CD1c-positive myeloid dendritic cell (primary cell): ENCODE measurements around the gene MPC2.

ENCODE experiments used
- DNase-seq: peaks from one replicate; pipeline ENCODE4 v3.0.0-alpha.2; 2016; ENCODE audit errors: extremely low spot score

MPC2 gene

DNA sequence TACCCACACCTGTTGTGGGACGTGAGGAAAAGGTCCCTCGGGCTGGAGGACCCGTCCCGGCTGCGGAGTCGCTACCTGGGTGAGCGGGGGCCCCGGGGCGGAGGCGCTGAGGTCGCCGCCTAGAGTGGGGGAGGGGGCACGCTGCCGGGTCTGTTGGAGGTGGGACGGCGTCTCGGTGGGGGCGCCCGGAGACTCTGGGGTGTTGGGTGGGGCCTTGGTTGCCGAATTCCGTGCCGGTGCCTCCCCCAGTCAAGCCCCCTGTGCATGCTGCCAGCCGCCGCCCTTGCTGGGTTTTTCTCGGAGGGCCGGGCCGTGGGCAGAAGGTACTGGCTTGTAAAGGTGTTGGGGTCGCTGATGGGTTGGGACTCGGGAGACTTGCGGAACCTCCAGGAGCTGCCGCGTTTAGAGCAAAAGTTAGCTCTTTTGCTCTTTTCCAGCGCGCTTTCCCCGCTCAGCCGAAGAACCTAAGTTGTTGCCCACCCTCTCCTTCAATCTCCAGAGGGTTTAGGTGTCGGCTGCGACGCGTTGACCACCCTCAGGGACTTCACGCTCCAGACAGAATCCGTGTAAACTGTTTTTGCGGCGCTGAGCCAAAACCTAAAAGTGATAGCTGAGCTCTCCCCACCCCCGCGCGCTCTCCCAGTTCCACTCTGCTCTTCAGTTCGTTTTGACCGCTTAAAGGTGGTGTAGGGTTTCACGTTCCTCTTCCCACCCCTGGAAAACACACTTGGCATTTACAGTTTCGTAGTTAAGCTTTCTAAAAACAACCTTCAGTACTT lies at the start of gene MPC2:
Gene MPC2 (minus strand): TSS at position 143 of the 779 bp plus-strand sequence. CDS start 1,231 bp downstream, outside the sequence.
- peak; percentile 60 for DNase-seq

DNA sequence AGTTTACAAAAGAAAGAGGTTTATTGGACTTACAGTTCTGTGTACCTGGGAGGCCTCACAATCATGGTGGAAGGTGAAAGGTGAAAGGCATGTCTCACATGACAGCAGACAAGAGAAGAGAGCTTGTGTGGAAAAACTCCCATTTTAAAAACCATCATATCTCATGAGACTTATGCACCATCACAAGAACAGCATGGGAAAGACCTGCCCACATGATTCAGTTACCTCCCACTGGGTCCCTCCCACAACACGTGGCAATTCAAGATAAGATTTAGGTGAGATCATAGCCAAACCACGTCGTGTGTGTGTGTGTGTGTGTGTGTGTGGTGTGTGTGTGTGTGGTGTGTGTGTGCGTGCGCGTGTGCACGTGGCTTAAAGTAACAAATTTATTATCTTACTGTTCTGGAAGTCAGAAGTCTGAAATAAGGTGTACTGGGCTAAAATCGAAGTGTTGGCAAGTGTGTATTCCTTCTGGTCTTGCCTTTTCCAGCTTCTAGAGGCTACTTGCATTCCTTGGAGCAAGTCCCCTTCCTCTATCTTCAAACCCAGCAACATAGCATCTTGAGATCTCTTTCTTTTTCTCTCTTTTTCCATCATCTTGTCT lies 48.1 kb upstream of the MPC2 start:
- no peak for DNase-seq

DNA sequence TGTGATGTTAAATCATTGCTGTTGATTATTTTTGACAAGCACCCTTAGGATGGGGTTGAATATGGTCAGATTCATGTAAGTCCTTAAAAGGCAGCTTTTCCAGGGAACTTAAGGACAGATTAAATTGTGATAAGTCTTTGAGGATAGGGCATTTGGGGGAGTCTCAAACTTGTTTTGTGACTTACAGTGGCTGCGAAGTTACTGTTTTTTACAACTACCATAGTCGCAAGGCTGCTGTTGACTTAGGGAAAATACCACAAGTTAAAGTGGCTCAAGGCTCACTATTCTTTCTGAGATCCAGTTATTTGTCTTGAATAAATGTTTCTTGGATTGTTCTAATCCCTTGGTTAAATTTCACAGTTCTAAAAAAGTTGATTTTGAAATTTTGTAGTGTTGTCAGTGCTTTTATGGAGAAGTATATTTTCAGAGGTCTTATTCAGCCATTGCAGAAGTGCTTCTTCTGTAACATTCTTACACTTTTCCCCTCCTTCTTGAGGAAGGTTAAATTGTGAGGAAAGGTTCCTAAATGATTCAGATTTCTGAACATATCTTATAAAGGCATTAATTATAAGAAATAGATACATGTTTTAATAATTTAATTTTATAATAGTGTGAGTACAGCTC lies 47.0 kb upstream of the MPC2 start:
- no peak for DNase-seq

DNA sequence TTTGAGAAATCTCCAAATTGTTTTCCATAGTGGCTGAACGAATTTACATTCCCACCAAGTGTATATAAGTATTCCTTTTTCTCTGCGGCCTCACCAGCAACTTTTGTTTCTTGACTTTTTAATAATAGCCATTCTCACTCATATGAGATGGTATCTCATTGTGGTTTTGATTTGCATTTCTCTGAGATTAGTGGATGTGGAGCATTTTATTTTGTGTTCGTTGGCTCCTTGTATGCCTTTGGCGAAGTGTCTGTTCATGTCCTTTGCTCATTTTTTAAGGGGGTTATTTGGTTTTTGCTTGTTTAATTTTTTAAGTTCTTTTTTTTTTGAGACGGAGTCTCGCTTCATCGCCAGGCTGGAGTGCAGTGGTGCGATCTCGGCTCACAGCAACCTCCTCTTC lies 45.1 kb upstream of the MPC2 start:
- DNase-seq, result no peak

DNA sequence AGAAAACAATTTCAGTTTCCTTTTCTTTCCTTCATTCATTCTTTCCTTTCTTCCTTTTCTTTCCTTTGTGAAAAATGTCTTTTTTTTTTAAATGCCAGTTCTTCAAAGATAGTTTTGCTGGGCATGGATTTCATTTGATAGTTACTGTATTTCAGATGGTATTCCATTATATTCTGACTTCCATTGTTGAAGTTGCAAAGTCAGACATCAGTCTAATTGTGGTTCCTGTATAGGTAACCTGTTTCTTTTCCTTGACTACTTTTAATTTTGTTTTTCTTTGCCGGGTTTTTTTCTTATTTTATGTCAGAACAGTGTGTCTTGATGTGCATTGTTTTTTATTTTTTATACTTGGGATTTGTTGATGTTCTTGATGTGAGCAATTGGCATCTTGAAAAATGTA lies 40.4 kb upstream of the MPC2 start:
- DNase-seq, result no peak

DNA sequence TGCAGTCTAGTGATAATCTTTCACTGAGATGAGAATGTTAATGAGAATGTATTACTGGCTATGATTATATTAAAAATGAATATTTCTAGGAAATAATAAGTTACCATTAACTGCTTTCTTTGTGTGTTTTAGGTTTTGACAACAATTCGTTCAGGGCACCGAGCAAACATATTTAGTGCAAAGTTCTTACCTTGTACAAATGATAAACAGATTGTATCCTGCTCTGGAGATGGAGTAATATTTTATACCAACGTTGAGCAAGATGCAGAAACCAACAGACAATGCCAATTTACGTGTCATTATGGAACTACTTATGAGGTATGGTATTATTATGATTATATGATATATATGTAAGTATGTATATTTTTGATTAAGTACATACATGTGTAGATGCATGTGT lies 37.8 kb upstream of the MPC2 start:
- no peak for DNase-seq

DNA sequence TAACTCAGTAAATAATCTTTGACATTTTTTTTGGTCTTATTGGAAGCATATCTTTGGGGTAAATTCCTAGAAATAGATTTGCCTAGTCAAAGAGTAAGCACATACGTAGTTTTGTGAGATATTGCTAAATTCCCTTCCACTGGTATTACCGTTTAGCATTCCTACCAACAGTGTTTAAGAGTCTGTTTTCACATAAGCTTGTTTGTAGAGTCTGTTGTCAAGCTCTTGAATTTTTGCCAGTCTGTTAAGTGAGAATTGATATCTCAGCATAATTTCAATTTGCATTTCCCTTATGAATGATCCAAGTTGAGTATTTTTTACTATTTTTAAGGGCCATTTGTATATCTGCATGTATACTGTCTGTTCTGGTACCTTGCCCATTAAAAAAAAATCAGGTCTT lies 37.0 kb upstream of the MPC2 start:
- DNase-seq, result no peak

DNA sequence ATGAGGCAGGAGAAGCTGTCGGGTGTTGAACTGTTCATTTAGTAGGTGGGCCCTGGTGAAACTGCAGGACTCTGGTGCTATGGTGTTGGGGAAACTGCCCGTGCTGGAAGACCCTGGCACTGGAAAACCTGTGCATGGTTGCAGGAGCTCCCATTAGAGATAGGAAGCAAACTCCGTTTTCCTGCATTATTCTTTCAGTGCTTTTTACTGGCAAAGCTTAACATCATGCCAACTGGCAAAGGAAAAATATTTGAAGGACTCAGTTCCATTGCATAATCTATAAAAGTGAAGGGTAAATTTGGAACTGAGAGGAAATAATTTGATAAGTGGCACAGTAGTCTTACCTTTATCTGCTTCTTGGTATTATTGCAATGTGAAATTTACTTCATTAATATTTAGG lies 31.7 kb upstream of the MPC2 start:
- DNase-seq, result no peak

DNA sequence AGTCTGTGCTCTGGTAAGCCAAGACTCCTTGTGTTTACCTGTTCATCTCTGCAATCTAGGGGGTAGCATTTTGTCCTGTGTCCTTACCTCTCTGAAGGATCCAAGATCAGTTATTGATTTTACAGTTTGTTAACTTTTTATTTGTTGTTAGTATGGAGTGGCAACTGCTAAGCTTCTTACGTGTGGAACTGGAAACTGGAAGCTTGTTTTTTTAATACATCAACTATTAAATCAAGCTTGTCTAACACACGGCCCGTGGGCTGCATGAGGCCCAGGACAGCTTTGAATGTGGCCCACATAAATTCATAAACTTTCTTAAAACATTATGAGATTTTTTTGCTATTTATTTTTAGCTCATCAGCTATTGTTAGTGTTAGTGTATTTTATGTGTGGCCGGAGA lies 29.2 kb upstream of the MPC2 start:
- DNase-seq, result no peak

DNA sequence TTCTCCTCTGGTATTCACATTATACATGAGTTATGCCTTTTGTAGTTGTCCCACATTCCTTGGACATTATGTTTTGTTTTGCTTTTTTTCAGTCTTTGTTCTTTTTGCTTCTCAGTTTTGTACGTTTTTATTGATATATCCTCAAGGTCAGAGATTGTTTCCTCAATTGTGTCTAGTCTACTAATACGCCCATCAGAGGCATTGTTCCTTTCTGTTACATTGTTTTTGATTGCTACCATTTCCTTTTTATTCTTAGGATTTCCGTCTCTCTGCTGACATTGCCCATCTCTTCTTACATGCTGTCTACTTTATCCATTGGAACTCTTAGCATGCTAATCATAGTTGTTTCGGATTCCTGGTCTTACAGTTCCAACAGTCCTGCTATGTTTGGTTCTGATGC lies 27.8 kb upstream of the MPC2 start:
- no peak for DNase-seq

DNA sequence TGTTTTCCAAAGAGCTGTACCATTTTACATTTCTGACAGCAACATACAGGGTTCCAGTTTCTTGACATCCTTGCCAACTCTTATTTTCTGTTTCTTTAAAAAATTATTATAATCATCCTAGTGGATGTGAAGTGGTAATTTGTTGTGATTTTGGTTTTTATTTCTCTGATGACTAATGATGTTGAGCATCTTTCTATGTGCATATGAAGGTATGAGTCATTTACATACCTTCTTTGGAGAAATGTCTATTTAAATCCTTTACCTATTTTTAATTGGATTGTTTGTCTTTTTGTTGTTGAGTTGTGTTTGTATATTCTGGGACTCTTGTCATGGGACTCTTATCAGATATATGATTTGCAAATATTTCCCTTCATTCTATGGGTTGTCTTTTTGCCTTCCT lies 20.8 kb upstream of the MPC2 start:
- DNase-seq, result no peak

DNA sequence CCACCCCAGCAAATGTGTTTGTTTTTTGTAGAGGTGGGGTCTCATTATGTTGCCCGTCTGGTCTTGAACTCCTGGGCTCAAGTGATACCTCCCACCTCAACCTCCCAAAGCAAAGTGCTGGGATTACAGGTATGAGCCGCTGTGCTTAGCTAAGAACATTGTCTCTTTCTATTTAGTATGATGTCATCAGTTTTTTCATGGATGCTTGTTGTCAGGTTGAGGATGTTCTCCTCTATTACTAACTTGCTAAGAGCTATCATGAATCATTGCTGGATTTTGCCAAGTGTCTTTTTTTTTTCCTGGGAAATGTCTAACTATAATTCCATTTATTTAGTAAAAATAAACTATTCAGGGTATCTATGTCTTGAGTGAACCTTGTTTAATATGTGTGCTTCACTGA lies 19.0 kb upstream of the MPC2 start:
- no peak for DNase-seq

DNA sequence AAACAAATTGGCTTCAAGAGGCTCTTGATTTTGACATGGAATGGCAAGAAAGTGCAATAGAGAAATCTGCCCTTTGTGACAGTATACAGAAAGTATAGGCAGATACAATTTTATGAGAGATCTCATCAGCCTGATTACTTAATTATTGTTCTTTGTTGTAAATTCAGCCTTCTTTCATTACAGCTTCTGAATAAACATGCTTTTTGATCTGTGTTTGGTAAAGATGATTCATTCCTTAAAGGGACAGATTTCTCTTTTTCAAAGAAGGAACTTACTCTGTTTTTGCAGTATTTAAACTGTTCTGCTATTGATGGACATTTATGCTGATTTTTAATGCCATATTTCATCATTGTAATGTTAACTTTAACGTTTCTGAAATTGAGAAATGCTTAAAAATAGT lies 13.7 kb upstream of the MPC2 start:
- DNase-seq, result peak; percentile 5

DNA sequence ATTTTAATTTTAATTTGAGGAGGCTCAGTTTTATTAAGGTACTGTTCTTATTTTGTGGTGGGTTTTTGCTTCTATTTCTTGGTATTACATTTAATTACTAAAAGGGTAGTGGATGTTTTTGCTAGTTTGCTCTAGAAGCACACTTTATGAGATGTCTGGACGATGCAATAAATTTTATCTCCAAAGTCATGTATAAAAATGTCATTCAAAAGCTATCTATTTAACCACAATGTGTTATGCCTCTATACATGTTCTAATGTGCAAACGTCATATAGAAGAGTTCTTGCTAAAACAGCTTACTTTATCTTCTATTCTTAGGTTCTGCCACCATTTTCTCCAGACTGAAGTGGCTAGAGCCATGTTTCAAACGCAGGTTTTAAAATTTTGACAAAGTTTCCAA lies 12.9 kb upstream of the MPC2 start:
- DNase-seq, result no peak

DNA sequence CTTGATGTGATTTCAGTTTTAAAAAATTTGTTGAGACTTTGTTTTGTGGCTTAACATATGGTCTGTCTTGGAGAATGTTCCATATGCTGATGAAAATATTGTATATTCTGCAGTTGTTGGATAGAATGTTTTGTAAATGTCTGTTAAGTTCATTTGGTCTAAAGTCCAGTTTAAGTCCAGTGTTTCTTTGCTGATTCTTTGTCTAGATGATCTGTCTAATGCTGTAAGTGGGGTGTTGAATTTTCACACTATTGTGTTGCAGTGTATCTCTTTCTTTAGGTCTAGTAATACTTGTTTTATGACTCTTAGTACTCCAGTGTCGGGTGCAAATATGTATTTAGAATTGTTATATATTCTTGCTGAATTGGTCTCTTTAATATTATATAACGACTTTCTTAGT lies 10.9 kb upstream of the MPC2 start:
- no peak for DNase-seq

DNA sequence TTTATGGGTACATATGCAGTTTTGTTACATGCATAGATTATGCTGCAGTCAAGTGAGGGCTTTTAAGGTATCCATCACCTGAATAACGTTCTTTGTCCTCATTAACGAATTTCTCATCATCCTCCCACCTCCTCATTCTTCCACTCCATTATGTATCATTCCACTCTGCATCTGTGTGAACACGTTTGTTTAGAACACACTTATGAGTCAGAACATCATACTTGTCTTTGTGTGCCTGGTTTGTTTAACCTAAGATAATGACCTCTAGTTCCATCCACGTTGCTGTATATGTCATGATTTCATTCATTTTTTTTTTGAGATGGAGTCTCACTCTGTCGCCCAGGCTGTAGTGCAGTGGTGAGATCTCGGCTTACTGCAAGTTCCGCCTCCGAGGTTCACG lies 6.7 kb upstream of the MPC2 start:
- DNase-seq, result no peak

DNA sequence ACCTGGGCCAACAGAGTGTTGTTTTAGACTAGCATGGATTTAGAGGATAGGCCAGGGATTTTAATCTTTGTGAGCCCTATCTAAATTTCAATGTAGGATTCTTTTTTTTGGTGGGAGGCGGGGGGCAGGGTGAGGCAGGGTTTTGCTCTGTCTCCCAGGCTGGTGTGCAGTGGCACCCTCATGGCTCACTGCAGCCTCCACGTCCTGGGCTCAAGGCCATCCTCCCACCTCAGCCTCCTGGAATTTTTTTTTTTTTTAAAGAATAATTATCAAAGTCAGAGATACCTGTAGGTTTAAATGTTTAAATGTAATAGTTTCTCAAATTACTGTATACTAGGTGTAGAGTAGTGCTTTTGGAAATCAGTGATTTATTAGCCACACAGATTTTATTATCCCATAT lies 3.4 kb upstream of the MPC2 start:
- DNase-seq, result no peak

DNA sequence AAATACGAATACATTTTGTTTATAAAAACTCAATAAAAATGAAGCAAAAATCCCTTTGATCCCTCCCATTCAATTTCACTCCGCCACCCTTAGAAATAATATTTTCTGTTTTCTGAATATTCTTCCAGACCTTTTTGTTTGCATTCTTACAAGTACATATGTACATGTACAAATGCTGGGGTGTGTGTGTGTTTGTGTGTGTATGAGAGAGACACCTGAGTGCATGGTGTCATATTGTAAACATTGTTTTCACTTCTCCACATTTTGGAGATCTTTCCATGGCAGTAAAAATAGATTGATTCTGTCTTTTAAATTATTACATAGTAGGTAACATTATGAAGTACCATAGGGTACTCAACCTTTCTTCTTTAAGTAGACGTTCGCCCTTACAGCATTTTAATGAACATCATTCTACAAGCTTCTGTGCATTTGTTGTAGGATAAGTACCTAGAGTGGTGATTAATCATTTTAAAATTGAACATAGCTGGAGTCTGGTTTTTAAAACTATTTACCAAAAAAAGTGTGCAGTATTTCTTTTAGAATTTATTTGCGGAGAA lies 1.3 kb upstream of the MPC2 start:
- DNase-seq, result peak; percentile 4

DNA sequence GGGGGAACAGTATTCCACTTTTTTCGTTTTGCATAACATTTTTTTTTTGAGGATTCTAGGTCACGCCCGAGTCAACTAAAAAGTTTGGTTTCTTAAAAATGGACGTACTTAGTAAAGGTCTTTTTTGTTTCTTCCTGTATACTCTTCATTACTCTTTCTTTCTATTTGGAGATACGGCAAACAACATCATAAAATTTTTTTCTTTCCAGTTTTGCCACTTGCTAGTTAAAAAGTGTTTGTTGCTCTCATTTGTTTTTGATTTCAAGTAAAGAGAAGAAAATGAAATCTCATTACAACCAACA lies 788 bp upstream of the MPC2 start:
- DNase-seq, result no peak

DNA sequence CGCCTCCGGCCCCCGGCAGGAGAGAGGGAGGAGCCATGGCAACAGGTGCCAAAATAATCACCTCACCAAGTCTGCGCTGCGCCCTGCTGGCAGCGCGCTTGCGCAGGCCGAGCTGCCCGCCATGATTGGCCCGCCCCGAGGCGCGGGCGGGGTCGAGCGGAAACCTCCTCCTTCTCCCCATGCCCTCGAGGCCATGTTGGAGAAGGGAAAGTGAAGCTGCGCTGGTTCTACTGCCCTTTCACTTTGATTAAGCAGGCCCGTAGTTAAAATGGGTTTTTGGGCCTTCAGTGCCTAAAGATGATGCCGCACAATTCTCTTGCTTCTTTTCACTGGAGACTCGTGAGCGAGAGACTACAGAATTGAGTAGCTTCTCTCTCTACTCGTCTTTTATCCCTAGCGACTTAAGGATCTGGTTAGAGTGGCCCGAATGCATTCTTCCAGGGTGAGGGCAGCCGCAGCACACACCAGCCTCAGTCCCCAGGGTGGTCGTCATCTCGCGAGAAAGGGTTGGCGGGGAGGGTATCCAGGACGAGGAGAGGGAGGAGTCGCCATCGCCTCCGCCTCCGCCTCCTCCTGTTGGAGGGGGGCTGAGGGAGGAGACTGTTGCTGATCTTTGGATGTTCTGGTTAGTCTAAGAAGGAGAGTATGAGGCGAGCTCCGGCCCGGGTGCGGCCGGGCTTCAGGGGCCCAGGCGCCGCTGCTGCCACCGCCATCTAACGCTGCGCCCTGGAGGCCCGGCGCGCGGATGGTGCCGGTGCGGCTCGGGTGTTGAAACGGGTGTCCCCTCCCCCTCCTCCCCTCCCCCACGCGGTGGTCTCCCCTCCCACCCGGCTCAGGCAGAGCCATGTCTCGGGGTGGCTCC lies 573 bp downstream of the MPC2 start, which contains the start of gene DCAF6:
Gene DCAF6 (plus strand): TSS at position 616 of the 862 bp plus-strand sequence. CDS start 229 bp downstream, at position 845.
- DNase-seq, result peak; percentile 99

DNA sequence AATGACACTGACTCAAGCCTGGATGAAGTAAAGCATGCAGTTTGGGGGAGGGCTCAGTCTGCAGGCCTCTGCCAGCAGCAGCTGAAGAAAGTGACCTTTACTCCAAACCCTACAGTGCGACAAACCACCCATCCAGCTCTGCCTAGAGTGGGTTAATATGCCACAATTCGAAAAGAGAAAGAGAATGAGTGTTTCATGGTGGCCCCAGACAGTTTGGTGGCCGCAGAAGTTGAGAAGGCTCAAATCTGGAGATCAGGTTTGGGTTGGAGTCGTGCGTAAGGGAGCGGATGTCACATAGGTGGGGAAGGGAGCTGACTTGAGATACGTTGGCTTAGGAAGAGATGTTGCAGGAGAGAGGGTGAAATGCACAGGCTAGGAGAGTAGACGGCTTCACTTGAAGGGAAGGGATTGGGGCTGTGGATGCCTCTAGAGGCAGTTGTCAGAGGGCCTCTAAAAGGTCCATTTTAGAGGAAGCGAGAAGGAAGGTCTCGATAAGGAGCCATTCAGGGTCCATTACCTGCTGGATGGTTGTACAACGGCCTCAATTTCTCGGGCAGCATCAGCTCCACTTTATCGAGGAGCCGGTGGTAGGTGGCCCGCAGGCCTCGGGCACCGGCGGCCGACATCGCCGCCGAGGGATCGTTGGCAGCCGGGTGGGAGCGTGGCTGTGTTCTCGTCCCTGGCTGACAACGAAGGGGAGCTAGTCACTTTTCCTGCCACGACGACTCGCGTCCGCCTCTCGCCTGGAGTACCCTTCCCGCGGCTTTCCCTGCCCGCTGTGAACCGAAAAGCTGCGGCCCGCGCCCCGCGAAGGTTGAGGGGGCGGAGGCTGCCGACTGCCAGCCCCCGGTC lies 1.4 kb downstream of the MPC2 start:
- peak; percentile 44 for DNase-seq
